Fibroblast of peridontal ligament (primary cell): ENCODE results near the gene SEMA5B.

Experiments
- DNase-seq: peaks from one replicate; pipeline ENCODE4 v3.0.0-alpha.2; 2010; ENCODE audit errors: extremely low read depth

SEMA5B gene

GRCh38 chr3:122974764-122975162 lies 52.8 kb downstream of the SEMA5B start:
- no peak for DNase-seq

GRCh38 chr3:122973893-122974615 lies 53.5 kb downstream of the SEMA5B start:
- DNase-seq: no peak

- no peak for DNase-seq
Measured at GRCh38 chr3:122972141-122972540, 55.4 kb downstream of the SEMA5B start.

GRCh38 chr3:122969585-122970469 lies 57.7 kb downstream of the SEMA5B start:
- DNase-seq: peak; percentile 26

- no peak for DNase-seq
Measured at GRCh38 chr3:122967765-122968164, 59.8 kb downstream of the SEMA5B start.

GRCh38 chr3:122967356-122967755 lies 60.2 kb downstream of the SEMA5B start:
- no peak for DNase-seq

GRCh38 chr3:122966045-122966444 lies 61.5 kb downstream of the SEMA5B start:
- no peak for DNase-seq

GRCh38 chr3:122964811-122965210 lies 62.8 kb downstream of the SEMA5B start:
- no peak for DNase-seq

GRCh38 chr3:122962149-122962548 lies 65.4 kb downstream of the SEMA5B start:
- no peak for DNase-seq

GRCh38 chr3:122961146-122961545 lies 66.4 kb downstream of the SEMA5B start:
- peak; percentile 73 for DNase-seq

GRCh38 chr3:122960652-122961051 lies 66.9 kb downstream of the SEMA5B start:
- DNase-seq: no peak

GRCh38 chr3:122959339-122959738 lies 68.2 kb downstream of the SEMA5B start:
- DNase-seq: no peak

GRCh38 chr3:122957707-122958689 lies 69.6 kb downstream of the SEMA5B start:
- DNase-seq: no peak

GRCh38 chr3:122956693-122957455 lies 70.7 kb downstream of the SEMA5B start:
- DNase-seq: no peak

- no peak for DNase-seq
Measured at GRCh38 chr3:122955916-122956692, 71.5 kb downstream of the SEMA5B start.

- no peak for DNase-seq
Measured at GRCh38 chr3:122952520-122952919, 75.0 kb downstream of the SEMA5B start.

- no peak for DNase-seq
Measured at GRCh38 chr3:122948408-122948807, 79.2 kb downstream of the SEMA5B start.

GRCh38 chr3:122947738-122948137 lies 79.8 kb downstream of the SEMA5B start:
- DNase-seq: no peak

- no peak for DNase-seq
Measured at GRCh38 chr3:122947196-122947595, 80.4 kb downstream of the SEMA5B start.

- no peak for DNase-seq
Measured at GRCh38 chr3:122946185-122946584, 81.4 kb downstream of the SEMA5B start.
